Activated CD8-positive, alpha-beta T cell treated with anti-CD3 and anti-CD28 coated beads for 36 hours (primary cell): ENCODE results near the gene DPEP2. TPM values are rescaled to one million over a fixed set of nuclear protein-coding genes. Genes with fewer than 3 reads are reported as not detected.

ENCODE experiments used
- ATAC-seq: fragments of 200-7000 bp; cut with Tn5 transposase; one replicate; pipeline ENCODE4 v1.10.0; 2021; ENCODE audit warnings: mild to moderate bottlenecking, moderate library complexity
- CTCF ChIA-PET: fragments of 350-600 bp; sonication (Branson Sonifier 250); formaldehyde crosslinking; loops from one replicate; lab custom pipeline; 2021; ENCODE audit warnings: antibody characterized with exemption; lab: Charles Lee
- POLR2A ChIA-PET: fragments of 350-600 bp; sonication (Branson Sonifier 250); formaldehyde crosslinking; loops from one replicate; lab custom pipeline; 2021; ENCODE audit warnings: antibody characterized with exemption; lab: Charles Lee
- DNase-seq: peaks from one replicate; pipeline ENCODE4 v3.0.0-alpha.2; 2020
- H3K27ac Mint-ChIP-seq: one replicate; pipeline ENCODE4 v1.8.0; 2021; ENCODE audit warnings: mild to moderate bottlenecking, mixed read lengths
- H3K27me3 Mint-ChIP-seq: one replicate; pipeline ENCODE4 v1.8.0; 2021; ENCODE audit warnings: mixed read lengths
- H3K36me3 Mint-ChIP-seq: one replicate; pipeline ENCODE4 v1.8.0; 2021; ENCODE audit warnings: low read depth, mixed read lengths
- H3K4me1 Mint-ChIP-seq: one replicate; pipeline ENCODE4 v1.8.0; 2021; ENCODE audit warnings: low read depth, mixed read lengths
- H3K4me3 Mint-ChIP-seq: one replicate; pipeline ENCODE4 v1.8.0; 2021; ENCODE audit warnings: mild to moderate bottlenecking, moderate library complexity, mixed read lengths
- H3K9me3 Mint-ChIP-seq: one replicate; pipeline ENCODE4 v1.8.0; 2021; ENCODE audit warnings: mixed read lengths
- intact Hi-C: fragments of 100-400 bp; cut with micrococcal nuclease; formaldehyde crosslinking; loops from one replicate; pipeline ENCODE4 v1.10.0; 2022
- total RNA-seq, 2 experiments: library from RNA; stranded (reverse); gene quantifications; one replicate each; pipeline ENCODE4 v1.2.3, GENCODE V29; 2021
- TF ChIP-seq, protein P1 (sequence below): fragments of 200-600 bp; IDR thresholded peaks from one replicate; pipeline ENCODE4 v1.8.0; 2022; ENCODE audit warnings: antibody characterized with exemption, mild to moderate bottlenecking

The DPEP2 gene
- total RNA-seq, 2 experiments from 2014 or later: 2.9 TPM

DNA sequence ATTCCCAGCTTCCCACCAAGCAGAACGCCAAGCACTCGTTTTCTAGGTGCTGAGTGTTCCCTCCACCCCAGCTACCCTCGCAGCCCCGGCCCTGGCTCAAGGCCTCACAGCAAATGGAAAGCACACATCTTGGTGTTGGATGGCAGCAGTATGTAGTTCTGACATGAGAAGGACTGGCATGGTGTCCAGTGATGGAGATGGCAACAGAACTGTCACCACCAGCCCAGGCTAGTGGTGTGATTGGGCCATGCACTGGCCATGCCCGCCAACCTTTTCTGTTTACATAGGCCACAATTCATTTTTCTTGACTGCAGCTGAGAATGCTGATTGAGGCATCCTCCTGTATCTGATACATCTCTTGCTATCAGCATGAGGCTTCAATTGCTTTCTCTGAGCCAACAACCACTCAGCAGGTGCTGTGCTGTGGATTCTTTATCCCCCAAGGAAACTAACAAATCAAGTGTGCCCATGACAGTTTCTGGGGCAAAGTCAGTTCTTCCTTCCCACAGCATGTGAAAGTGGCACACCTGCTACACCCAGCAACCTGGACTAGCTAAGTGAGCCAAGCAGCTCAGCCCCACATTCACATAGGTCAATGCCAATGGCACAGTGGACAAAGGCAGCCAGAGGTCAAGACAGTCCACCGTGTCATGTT lies 34.7 kb downstream of the DPEP2 start:
- intact Hi-C loops: no loop called here
- ChIA-PET CTCF (interaction anchor here (0.9 to 2.2 kb wide), 5 partner anchors 16 to 150 kb away, joined by 3 to 7 read pairs (median 3); no protein-coding TSS in a partner anchor), POLR2A (interaction anchor here (0.8 to 2.5 kb wide), 4 partner anchors 15 to 57 kb away, joined by 3 to 12 read pairs (median 6); partner anchors contain the start of gene PSMB10)
- no peak overlapping the region for H3K4me3 Mint-ChIP-seq
- H3K9me3 Mint-ChIP-seq: no peaks in the 10 kb centered on the region
- TF ChIP-seq, protein P1, sequence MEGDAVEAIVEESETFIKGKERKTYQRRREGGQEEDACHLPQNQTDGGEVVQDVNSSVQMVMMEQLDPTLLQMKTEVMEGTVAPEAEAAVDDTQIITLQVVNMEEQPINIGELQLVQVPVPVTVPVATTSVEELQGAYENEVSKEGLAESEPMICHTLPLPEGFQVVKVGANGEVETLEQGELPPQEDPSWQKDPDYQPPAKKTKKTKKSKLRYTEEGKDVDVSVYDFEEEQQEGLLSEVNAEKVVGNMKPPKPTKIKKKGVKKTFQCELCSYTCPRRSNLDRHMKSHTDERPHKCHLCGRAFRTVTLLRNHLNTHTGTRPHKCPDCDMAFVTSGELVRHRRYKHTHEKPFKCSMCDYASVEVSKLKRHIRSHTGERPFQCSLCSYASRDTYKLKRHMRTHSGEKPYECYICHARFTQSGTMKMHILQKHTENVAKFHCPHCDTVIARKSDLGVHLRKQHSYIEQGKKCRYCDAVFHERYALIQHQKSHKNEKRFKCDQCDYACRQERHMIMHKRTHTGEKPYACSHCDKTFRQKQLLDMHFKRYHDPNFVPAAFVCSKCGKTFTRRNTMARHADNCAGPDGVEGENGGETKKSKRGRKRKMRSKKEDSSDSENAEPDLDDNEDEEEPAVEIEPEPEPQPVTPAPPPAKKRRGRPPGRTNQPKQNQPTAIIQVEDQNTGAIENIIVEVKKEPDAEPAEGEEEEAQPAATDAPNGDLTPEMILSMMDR: no peak
- DNase-seq (no peak), ATAC-seq (no peak)
- H3K4me1 Mint-ChIP-seq: peaks cover 15% of the 10 kb centered on the region
- peaks cover 19% of the 10 kb centered on the region for H3K36me3 Mint-ChIP-seq
- no peak overlapping the region for H3K27ac Mint-ChIP-seq
- H3K27me3 Mint-ChIP-seq: no peaks in the 10 kb centered on the region

GRCh38 chr16:67963662-67964321 lies 35.5 kb downstream of the DPEP2 start:
- DNase-seq (no peak), ATAC-seq (no peak)
- no peak overlapping the region for H3K27ac Mint-ChIP-seq
- ChIA-PET POLR2A (interaction anchor here (0.8 to 1.7 kb wide), 3 partner anchors 14 to 58 kb away, joined by 3 to 9 read pairs (median 4); no protein-coding TSS in a partner anchor), CTCF (interaction anchor here (1.7 kb wide), 1 partner anchor 23 kb away, joined by 5 read pairs; no protein-coding TSS in a partner anchor)
- TF ChIP-seq, protein P1: no peak
- H3K36me3 Mint-ChIP-seq: peaks cover 20% of the 10 kb centered on the region
- H3K9me3 Mint-ChIP-seq: no peaks in the 10 kb centered on the region
- no peak overlapping the region for H3K4me3 Mint-ChIP-seq
- H3K27me3 Mint-ChIP-seq: no peaks in the 10 kb centered on the region
- H3K4me1 Mint-ChIP-seq: peaks cover 11% of the 10 kb centered on the region
- intact Hi-C loops: no loop called here

DNA sequence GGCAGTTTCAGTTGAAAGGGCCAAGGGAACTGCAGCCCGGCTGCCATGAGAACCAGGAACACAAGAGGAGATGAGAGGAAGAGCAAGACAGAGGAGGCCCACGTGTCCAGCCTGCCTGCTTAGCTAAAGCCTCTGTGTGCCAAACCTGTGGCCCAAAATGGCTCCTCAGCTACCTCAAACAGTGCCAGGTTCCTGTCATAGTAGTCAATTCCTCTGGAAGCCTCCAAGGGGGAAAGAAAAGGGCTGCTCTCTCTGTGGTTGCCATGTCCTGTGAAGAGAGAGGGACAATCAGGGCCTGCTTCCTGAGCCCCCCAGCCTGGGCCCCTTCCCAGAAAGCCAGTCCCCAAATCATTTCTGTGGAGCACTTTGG lies 36.0 kb downstream of the DPEP2 start:
- intact Hi-C loops: no loop called here
- CTCF ChIA-PET: no interaction called here
- peaks cover 24% of the 10 kb centered on the region for H3K36me3 Mint-ChIP-seq
- H3K27ac Mint-ChIP-seq: no peak overlapping the region
- POLR2A ChIA-PET: interaction anchor here (1.0 kb wide), 1 partner anchor 34 kb away, joined by 3 read pairs; no protein-coding TSS in a partner anchor
- DNase-seq (no peak), ATAC-seq (no peak)
- no peaks in the 10 kb centered on the region for H3K9me3 Mint-ChIP-seq
- H3K4me1 Mint-ChIP-seq: peaks cover 11% of the 10 kb centered on the region
- H3K4me3 Mint-ChIP-seq: no peak overlapping the region
- TF ChIP-seq, protein P1: no peak
- no peaks in the 10 kb centered on the region for H3K27me3 Mint-ChIP-seq

DNA sequence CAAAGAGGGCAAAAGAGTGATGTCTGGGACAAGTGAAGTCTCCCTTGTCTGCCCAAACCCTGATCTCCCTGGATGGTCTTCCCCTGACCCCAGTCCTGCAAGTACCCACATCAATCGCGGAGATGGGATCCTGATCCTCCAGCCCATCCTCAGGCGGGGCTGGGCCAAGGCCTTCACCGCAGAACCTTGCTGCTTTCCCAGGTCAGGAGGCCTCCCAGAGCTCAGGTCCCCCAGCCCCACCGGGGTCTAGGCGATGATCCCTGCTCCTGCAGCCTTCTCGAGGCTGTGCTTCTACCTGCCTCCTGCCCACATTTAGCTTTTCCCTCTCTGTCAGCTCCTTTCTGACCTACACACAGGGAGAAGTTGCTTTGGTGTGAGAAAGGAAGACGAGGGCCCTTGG lies 37.1 kb downstream of the DPEP2 start:
- Mint-ChIP-seq H3K27me3 (no peaks in the 10 kb centered on the region), H3K27ac (no peak overlapping the region), H3K36me3 (peaks cover 31% of the 10 kb centered on the region), H3K4me1 (peaks cover 8% of the 10 kb centered on the region), H3K4me3 (no peak overlapping the region), H3K9me3 (no peaks in the 10 kb centered on the region)
- TF ChIP-seq, protein P1: no peak
- DNase-seq: no peak
- POLR2A ChIA-PET: interaction anchor here (1.0 to 1.5 kb wide), 3 partner anchors 20 to 61 kb away, joined by 3 read pairs; partner anchors contain the start of genes DDX28 and DUS2
- ATAC-seq: no peak
- CTCF ChIA-PET: interaction anchor here (0.6 to 1.4 kb wide), 3 partner anchors 21 to 79 kb away, joined by 3 read pairs; no protein-coding TSS in a partner anchor
- intact Hi-C loops: no loop called here
